Measurements from ENCODE around the gene GARNL3.

The GARNL3 gene

DNA sequence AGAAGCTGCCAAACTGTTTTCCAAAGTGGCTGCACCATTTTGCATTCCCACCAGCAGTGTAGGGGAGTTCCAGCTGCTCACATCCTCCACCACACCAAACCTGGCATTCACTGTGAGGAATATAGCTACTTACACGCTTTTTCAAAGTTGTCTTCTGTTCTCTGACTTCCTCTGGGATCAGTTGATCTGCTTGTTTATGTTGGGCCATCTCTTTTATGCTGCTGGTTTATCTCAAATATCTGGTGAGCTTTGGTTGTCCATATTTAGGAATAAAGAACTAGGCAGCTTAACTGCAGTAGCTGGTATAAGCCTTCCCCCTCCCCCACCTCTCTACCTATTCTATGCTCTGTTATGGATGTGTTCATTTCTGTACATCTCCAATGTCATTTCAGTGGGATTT, 151.1 kb downstream of the GARNL3 start:
- no peak for DNase-seq

DNA sequence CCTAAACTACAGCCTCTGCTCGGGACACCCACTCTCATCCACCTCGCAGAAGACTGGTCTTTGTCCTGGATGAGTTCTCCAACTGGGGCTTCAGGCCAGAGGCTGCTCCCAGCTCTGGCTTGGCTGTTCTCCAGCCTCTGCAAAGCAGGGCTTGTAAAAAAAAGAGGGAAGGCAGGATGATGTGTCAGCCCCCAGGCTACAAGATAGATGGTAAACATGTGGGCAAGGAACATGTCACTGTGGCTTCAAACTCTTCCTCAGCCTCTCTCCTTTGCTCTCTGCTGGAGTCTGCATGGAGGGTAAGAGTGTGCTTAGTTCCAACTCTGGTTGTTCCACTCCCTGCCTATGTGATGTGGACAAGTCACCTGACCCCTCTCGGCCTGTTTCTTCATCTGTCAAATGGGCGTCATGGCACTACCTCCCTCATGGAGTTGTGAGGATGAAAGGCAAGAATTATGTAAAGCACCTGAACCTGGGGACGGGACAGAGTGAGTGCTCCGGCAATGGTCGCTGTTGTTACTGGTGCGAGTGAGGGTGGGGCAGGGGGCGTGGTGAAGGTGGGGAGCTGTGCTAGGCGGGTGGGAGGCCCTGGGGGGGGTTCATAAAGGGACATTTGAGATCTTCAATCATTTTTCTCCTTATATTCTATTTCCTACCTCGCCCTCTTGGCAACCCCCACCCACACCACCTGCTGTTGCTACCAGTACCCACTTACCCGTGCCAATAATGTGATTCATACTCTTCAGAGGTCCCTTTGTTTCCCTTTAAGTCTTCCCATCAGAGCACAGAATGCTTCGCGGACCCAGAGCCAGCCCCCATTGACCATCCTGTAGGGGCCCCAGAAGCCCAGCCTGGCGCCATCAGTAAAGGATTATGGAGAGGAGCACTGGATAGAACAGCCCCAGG, 152.8 kb downstream of the GARNL3 start:
- DNase-seq = no peak

DNA sequence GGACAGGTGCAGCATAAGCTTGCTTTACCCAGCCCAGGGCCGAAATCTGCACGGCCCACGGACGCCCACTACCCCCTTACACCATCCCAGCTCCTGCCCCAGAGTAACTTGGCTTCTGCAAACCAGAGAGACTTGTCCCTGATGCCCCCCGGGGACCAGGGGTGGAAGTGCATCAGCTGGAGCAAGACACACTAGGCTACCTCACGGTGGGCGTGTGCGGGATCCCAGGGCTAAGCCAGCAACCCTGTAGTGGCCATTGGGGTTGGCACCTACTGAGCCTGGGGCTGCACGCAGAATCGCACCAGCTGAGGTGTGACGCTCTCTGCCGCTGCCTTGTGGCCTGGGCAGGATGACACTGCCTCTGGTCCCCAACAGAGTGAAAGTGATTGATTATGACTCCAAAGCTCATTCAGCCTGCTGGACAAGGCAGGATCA, 153.5 kb downstream of the GARNL3 start:
- no peak for DNase-seq

DNA sequence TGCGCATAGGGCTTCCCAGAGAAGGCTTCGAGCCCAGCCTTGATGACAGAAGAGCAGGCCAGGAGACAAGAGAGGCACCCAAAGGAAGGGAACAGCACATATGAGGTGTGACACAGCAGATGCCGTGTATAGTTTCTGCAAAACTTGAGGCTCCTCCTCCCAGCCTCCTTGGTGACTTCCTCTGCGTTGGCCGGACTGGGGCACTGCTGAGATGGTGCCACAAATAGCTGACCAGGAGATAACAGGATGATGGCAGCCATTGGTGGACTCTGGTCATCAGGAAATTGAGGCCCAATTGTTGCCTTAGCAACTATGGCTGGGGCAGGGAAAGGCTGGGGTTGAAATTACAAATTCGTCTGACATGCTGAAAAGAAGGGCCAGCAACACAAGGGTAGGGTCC, 154.8 kb downstream of the GARNL3 start:
- DNase-seq = no peak

DNA sequence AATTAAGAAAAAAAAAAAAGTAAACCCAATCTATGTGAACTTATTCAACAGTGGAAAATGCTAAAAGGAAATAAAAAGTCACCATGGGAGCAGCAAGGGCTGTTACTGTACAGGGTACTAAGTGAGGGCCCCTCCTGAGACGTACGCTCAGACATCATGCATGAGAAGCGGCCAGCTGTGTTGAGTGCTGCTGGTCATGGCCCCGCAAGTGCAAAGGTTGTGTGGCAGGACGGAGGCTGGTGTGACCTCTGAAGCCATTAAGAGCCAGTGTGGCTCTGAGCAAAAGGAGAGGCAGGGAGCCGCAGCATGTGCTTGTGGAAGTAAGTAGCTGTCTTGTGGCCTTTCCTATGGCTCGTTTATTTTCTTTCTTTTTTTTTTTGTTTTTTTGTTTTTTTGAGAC, 156.5 kb downstream of the GARNL3 start:
- DNase-seq = no peak

DNA sequence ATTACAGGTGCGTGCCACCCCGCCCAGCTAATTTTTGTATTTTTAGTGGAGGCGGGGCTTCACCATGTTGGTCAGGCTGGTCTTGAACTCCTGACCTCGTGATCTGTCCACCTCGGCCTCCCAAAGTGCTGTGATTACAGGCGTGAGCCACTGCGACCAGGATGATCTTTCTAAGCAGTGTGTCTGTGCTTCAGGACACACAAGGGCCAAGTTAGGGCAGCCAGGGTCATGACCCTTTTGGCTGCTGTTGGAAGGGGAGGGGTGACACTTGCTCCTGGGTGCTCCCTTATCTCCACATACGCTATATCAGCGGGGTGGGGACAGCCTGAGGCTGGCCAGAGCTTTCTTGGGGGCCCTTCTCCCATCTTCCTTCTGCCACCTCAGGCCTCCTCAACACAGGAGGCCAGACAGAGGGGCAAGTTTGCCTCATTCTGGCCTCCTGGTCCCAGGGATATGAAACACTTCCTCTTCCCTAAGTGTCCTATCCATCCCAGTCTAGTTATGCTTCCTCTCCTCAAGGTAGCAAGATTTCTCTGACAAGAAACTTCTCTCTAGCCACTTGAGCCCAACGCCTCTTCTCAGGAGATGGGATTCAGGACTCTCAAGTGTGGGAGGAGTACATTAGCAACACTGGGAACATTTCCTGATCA, 157.7 kb downstream of the GARNL3 start:
- no peak for DNase-seq

DNA sequence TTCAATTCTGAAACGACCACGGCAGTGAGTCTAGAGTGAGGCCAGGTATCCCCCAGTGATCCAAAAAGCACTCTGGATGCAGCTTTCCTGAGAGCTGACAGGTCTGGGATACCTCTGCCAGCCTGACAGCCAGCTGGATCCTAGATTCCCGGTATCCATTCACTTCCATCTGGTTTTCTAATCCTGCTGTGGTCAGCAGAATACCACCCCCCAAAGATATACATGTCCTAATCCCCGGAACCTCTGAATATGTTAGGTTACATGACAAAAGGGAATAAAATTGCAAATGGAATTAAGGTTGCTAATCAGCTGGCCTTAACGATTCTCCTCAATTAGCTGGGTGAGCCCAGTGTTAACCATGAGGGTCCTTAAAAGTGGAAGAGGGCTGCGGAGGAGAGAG, 158.2 kb downstream of the GARNL3 start:
- no peak for DNase-seq

DNA sequence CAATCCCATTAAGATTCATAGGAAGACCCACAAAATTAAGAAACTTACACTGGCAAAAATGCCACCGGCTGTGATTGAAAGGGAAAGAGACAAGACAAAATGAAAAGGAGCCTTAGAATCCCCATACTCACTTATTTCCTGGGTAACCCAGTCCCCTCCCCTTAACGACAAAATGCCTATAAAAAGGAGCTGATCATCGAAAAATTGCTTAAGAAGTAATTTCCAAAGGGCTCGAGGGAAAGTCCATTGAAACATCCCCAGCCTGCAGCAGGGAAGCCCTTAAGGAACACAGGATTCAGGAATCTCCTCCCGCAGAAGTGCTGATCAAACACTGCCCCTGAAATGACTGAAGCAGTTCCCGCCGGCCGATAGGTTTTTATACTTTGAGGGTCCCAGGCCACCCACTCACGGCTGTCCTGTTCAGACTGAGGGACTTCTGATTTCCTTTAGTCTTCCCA, 158.9 kb downstream of the GARNL3 start:
- no peak for DNase-seq

DNA sequence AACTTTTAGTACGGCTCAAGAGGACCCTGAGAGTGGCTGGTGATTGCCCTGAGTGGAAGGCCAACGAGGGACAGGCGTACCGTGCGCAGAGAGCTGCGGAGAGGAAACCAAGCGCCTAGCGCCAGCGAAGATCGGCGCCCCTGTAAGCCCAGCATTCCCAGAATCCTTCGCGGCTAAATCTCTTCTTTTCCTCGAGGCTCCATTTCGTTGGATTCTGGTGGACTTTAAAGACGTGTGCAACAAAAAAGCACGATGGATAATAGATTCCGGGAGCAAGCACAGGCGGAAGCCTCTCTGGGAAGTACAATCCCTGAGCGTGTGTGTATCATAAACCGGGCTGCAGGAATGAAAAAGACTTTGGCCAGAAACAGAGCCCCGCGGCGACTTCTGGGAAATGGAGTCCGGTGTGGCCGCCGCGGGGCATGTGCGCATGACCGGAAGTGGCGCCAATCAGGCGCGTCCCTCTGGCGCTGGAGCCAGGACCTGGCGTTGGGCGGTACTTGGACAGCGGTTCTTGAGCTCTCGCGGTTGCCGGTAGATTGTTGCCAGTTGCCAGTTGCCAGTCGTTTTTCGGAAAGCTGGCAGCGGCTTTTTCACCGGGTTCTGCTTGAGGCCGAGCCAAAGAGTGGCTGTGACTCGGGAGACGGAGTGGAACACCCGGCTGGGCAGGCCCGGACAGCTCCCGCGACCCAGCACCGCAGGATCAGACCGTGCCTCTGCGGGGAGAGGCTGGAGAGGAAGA, 159.5 kb downstream of the GARNL3 start, which contains the start of gene ZNF79:
ZNF79 (plus strand) TSS at position 449 of the 742 bp plus-strand sequence. CDS start 406 bp downstream, outside the sequence.
- peak; percentile 98 for DNase-seq

DNA sequence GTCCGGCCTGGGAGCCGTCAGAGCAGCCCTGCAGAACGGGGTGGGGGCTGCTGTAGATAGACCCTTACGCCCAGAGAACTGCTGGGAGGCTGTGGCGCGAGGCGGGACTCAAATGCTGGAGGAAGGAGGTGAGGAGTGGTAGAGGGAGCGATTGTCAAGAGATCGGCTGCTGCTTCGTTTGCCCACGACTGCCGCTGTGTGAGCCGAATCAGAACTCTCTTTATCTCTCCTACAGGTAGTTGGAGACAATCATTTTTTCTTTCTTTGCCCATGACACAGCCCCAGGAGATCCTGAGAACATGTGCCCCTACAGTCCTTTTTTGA, 160.1 kb downstream of the GARNL3 start:
- no peak for DNase-seq

DNA sequence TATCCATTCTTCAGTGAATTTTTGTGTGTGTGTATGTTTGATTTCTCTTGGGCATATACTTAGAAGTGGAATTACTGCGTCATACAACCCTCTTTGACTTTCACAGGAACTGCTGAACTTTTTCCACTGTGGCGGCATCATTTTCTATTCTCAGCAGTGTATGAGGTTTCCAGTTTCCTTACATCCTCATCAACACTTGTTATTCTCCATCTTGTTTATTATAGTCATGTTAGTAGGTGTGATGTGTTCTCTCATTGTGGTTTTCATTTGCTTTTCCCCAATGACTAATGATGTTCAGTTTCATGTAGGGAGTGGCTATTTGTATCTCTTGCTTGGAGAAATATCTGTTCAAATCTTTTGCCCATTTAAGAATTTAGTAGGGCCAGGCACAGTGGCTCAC, 162.2 kb downstream of the GARNL3 start:
- no peak for DNase-seq

DNA sequence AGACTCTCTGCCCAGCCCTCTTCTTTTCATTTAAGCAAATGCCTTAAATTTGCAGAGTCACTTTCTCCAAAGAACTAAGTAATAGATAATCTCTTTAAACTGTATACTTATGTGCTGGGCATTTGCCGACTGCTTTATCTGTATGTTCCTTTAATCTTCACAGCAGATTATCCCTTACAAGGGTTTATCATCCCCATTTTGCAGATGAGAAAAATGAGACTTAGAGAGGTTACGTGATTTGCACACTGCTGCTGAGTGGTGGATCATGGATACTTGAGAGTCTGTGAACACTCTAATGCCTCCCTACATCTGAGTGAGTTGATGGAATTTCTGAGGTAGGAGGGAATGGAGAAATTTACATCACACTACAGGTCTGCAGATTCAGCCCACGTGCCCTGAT, 163.8 kb downstream of the GARNL3 start:
- no peak for DNase-seq

DNA sequence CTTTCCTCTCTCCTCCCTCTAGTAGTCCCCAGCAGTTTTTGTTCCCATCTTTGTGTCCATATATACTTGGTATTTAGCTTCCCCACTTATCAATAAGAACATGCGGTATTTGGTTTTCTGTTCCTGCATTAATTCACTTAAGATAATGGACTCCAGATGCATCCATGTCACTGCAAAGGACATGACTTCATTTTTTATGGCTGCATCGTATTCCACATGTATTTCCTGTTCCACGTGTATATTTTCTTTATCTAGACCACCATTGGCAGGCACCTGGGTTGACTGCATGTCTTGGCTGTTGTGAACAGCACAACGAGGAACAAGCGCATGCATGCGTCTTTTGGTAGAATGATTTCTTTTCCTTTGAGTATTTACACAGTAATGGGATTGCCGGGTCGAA, 165.8 kb downstream of the GARNL3 start:
- no peak for DNase-seq

DNA sequence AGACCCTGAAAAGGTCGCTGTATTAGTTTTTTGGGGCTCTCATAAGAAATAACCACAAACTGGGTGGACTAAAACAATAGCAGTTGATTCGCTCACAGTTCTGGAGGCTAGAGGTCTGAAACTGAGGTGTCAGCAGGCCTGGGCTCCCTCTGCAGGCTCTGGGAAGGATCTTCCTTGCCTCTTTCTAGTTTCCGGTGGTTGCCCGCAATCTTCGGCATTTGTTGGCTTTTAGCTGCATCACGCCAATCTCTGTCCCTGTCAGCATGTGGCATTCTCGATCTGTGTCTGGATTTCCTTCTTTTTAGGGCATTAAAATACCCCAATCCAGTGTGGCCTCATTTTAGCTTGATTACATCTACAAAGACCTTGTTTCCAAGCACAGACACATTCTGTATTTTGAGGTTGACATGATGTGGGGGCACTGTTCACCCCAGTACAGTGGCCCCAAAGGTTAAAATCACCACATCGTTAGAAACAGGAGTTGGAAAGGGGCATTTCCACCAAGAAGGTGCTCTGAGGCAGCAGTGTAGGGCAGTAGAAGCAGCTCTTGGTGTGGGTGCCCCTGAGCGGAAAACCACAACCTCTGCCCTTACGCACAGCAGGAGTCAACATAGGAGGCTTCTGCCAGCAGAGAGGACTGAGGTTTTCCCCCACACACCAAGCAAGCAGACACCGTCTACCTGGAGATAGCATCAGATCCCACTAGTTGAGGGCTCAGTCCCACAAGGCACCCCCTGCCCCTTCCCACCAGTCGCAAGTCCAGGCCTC, 173.1 kb downstream of the GARNL3 start:
- DNase-seq = no peak

DNA sequence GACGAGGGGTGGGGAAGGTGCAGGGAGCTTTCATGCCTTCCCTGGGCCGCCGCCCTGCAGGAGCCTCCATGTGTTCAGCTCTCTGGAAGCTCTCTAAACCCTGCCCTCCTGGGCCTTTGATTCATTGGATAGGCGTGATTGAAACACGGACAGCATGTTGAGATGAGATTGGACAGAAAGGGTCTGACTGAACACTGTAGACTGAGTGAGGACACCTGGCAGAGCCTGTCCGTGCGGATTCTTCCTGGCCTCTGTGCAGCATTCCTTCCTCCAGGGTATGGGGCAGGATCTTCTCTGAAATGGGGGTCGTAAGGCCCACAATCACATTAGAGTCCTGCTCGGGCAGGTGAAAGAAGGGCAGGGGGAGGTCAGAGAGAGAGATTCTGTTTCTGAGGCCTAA, 173.8 kb downstream of the GARNL3 start:
- DNase-seq = no peak
